GM19468 (cell line): ENCODE data around the gene OSM.

Experiments
- ATAC-seq: cut with Tn5 transposase; IDR thresholded peaks from one replicate; pipeline ENCODE4 v1.9.1; 2021; ENCODE audit warnings: mild to moderate bottlenecking, moderate library complexity, moderate number of reproducible peaks; ENCODE audit not compliant: unreplicated experiment; ENCODE audit errors: extremely low read depth

Gene OSM

GRCh38 chr22:30267382-30268302 is 991 bp upstream of the OSM start:
- no peak for ATAC-seq

DNA sequence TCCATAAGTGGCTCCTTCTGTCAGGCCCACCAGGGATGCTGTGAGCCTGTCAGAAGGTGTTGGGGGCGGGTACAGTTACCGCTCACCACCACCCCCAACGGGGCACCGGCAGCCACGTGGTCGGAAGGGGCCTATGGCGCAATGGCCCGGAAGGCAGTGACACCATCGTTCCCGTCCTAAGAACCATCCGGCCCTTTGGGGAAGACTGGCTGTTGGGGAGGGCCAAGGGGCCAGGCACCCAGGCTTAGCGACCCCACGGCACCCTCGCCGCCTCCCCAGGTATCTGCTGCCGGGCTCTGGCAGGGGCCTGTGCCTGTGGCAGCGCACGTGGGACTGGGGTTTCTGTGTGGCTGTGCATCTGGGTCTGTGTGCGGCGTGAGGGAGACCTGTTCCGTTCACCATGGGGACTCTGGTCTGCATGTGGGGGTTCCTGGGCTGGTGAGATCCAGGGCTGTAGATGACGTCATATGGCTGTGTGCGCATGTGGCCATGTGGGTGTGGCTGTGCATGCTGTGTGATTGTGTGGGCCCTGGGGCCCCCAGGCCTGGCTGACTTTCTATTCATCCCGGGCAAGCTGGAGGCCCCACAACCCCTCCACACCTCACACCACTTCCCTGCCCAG is 717 bp downstream of the OSM start:
- peak; percentile 33 for ATAC-seq

DNA sequence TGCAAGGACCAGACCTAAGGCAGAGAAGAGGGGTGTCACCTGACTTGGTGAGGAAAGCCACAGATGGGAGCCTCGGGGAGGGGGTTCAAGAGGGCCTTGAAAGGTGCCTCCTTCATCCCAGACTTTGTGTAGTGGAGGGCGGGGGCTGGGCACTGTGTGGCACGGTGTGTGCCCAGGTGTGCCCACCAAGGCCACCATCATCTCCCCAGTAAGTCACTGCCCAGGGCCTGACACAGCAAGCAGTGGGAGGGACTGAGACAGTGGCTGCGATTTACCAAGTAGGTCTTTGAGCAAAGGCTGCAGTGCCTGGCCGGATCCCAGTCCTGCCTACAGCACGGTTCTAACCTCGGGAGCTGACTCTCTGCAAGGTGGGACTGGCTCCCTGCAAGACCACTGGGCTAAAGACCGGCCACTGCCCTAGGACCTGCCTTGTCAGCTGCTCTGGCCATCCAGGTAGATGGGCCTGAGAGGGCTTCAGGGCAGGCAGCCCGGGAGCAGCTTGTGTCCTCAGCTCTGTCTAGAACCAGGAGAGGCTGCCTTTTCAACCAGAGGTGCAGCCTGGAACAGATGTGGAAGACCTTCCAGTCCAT is 1.4 kb downstream of the OSM start:
- no peak for ATAC-seq

DNA sequence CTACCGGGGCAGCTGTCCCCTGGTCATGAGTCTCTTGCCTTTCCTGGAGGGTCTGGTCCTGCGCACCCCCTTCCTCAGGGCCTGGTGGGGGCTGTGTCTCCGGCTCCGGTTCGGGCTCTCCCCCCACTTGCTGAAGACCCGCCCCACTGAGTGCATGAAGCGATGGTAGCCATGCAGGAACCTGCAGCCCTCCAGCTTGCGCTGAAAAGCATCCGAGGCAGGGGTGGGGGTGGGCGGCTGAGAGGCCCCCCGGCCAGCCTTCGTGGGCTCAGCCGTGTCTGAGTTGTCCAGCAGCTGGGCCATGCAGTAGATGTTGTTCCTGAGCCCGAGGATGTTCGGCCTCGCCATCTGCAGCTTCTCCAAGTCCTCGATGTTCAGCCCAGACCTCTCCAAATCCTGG is 2.8 kb downstream of the OSM start:
- ATAC-seq = no peak

GRCh38 chr22:30262917-30263741 is 3.5 kb downstream of the OSM start:
- no peak for ATAC-seq

DNA sequence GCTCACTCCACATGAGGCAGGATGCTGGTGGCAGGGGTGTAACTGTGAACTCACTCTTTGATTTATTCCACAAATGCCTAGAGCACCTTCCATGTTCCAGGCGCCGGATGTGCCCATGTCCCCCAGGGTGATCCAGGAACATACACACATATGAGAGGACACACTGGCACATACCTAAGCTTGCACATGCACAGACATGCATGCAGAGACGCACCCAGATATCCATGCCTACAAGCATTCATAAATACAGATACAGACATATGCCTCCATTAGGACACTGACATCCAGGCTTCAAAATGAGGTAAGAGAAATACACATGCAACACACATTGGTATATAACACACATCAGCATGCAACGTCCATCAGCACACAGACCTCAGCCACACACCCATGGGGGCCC is 4.5 kb downstream of the OSM start:
- ATAC-seq = no peak

DNA sequence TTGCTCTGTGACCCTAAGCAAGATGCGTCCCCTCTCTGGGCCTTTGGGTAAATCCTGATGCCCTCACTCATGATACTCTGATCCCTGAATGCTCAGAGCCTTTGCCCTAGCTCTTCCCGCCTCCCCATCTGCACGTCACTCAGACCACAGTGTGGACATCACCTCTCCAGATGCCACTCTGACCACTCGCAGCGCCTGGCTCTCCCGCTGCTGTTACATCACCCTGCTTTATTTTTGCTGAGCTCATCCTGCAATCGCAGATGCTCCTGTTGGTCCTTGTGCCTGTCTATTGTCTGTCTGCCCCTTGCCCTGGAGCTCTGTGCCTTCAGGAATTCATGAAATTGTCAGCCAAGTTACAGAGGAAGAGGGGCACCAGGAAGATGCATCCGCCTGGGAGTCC is 5.5 kb downstream of the OSM start:
- ATAC-seq = no peak

- no peak for ATAC-seq
These were observed 6.0 kb downstream of the OSM start for GRCh38 chr22:30260682-30261081.

GRCh38 chr22:30260276-30260675 is 6.4 kb downstream of the OSM start:
- ATAC-seq = no peak

- no peak for ATAC-seq
These were observed 12.3 kb downstream of the OSM start for GRCh38 chr22:30254314-30254713.

DNA sequence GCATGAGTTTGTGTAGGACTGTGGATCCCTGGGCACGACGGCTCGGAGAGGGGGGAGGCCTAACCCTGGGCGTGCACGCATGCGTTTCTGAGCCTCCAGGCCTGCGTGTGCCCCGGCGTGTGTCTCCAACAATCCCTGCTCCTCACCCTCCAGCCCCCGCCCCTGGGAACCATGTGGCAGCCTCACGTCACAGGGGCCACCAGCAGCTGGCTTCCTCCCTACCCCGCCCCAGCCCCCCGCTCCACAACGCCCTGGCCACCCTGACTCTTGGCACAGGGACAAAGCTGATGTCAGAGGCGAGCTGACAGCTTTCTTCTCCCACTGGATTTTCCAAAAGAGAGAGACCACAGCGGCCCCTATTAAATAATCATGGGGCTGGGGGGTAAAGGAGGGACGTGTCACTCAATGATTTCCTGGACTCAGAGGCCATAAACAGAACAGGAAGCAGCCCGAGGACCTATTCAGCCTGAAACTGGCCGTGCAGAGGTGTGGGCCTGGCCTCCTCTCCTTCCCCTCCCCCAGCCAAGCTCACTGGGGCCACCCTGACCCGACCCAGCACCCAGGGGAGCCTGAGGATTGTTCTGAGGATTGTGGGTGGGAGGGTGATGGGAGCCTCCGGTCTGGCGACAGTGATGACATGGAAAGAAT is 13.3 kb downstream of the OSM start:
- no peak for ATAC-seq

GRCh38 chr22:30252411-30253204 is 14.0 kb downstream of the OSM start:
- ATAC-seq = no peak

GRCh38 chr22:30251711-30252110 is 14.9 kb downstream of the OSM start:
- no peak for ATAC-seq

DNA sequence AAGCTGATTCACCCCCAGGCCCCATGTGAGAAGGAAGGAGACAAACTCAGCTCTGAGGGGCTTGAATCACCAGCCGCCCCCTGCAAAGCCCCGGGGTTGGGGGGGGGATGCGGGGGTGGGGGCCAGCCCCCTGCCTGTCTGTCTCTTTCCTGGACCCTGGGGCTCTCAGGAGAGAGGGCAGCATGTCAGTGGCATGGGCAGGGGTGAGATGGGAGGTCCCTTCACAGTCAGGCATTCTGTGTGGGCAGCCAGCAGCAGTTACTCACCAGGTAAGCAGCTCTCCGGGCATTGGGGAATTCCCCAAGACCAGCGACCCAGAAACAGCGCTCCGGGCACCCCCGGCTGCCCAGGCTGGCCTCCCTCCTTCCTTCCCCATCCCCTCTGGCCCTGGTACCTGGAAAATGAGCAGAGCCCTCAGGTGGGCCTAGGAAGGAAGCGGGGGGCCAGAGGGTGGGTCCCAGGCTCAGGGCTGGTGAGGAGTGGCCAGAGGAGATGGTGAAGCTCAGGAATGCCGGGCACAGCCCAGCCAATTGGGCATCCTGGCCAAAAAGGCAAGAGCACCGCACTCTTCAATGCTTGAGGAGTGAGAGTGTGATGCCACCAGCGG is 15.9 kb downstream of the OSM start:
- no peak for ATAC-seq

DNA sequence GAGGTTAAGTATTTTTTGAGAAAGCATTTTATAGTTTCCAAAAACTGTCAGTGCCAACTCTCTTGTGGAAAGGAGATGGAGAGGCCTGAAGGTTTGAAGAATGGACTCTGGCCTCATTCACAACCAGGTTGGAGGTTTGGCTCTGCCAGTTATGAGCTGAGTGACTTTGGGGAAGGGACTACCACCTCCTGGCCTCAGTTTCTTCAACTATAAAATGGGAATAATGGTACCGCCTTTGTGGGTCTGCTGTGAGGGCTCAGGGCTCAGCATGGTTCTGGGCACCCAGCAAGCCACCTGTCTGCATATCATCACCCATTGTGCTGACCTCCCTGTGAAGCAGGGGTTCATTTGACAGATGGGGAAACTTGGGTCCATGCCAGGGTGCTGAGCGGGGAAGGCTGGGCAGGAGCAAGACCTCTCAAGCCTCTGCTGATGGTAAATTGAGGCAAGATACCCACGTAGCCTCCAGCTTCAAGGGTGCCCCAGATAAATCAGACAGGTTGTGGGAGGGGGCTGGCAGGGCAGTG is 16.5 kb downstream of the OSM start:
- ATAC-seq = no peak

GRCh38 chr22:30249049-30250038 is 17.3 kb downstream of the OSM start:
- ATAC-seq = no peak

GRCh38 chr22:30248484-30248883 is 18.2 kb downstream of the OSM start:
- no peak for ATAC-seq
